K562 (cell line): Measurements from ENCODE around the gene LRCOL1. TPM values are rescaled to one million over a fixed set of nuclear protein-coding genes. Genes with fewer than 3 reads are reported as not detected.

Experiments used
- ARID2 ChIP-seq: fragments of 450-650 bp; IDR thresholded peaks from 2 replicates; pipeline ENCODE4 v1.6.1; 2017; ENCODE audit warnings: antibody characterized with exemption, mild to moderate bottlenecking
- BCOR ChIP-seq: fragments of 450-650 bp; IDR thresholded peaks from 2 replicates; pipeline ENCODE4 v1.6.1; 2016
- EP400 ChIP-seq: fragments of 450-650 bp; IDR thresholded peaks from 2 replicates; pipeline ENCODE4 v1.6.1; 2017; ENCODE audit warnings: antibody characterized with exemption, mild to moderate bottlenecking, moderate library complexity
- ESRRA ChIP-seq: fragments of 450-650 bp; IDR thresholded peaks from 2 replicates; pipeline ENCODE4 v1.6.1; 2014; ENCODE audit warnings: low read depth, mild to moderate bottlenecking, moderate library complexity, borderline replicate concordance
- ETV1 ChIP-seq: fragments of 450-650 bp; conservative IDR thresholded peaks from 2 replicates; pipeline ENCODE4 v1.6.1; 2016; ENCODE audit warnings: missing genetic modification characterization, control low read depth, low read depth, missing compliant biosample characterization
- ETV5 ChIP-seq: sonication (generic); formaldehyde crosslinking; IDR thresholded peaks from 2 replicates; pipeline ENCODE4 v1.4.0; 2020; ENCODE audit warnings: low read depth, mild to moderate bottlenecking, missing genetic modification reagents
- FOXK2 ChIP-seq, 2 experiments: fragments of 450-650 bp; IDR thresholded peaks in 1 of 2; conservative IDR thresholded peaks in 1 of 2; 2 replicates each; pipeline ENCODE4 v1.6.1; 2016; ENCODE audit warnings: low read depth in 2 of 2, mild to moderate bottlenecking in 1 of 2
- HDAC3 ChIP-seq: fragments of 450-650 bp; IDR thresholded peaks from 2 replicates; pipeline ENCODE4 v1.6.1; 2018; ENCODE audit warnings: borderline replicate concordance, mild to moderate bottlenecking, moderate library complexity; ENCODE audit not compliant: partially characterized antibody
- HNRNPL ChIP-seq: fragments of 200-400 bp; formaldehyde crosslinking; IDR thresholded peaks from 2 replicates; pipeline ENCODE4 v1.6.1; 2017; ENCODE audit warnings: low read depth, mild to moderate bottlenecking, low read length
- JUND ChIP-seq, 2 experiments: IDR thresholded peaks; 2 replicates in 1 of 2; 3 replicates in 1 of 2; pipeline ENCODE4 v1.6.1; 2011; ENCODE audit warnings: borderline replicate concordance in 2 of 2, low read depth in 2 of 2, low read length in 2 of 2, improper control_type of control experiment in 1 of 2, missing biosample characterization in 1 of 2, missing genetic modification characterization in 1 of 2, missing genetic modification reagents in 1 of 2
- MAZ ChIP-seq, 2 experiments: fragments of 450-650 bp in 1 of 2; sonication (generic) in 1 of 2; formaldehyde crosslinking; IDR thresholded peaks in 1 of 2; conservative IDR thresholded peaks in 1 of 2; 2 replicates each; pipeline versions ENCODE4 v1.4.0 to v1.5.0; 2020; ENCODE audit warnings: mild to moderate bottlenecking in 1 of 2, missing genetic modification reagents in 1 of 2
- MBD2 ChIP-seq: sonication (generic); IDR thresholded peaks from 2 replicates; pipeline ENCODE4 v1.6.1; 2016; ENCODE audit warnings: low read depth, borderline replicate concordance
- NCOA1 ChIP-seq: fragments of 450-650 bp; IDR thresholded peaks from 2 replicates; pipeline ENCODE4 v1.6.1; 2016; ENCODE audit warnings: low read depth
- NCOA2 ChIP-seq, 2 experiments: fragments of 450-650 bp; IDR thresholded peaks; 2 replicates each; pipeline ENCODE4 v1.6.1; 2018; ENCODE audit warnings: mild to moderate bottlenecking in 2 of 2, moderate library complexity in 1 of 2; ENCODE audit not compliant: partially characterized antibody in 2 of 2
- RB1 ChIP-seq: fragments of 450-650 bp; IDR thresholded peaks from 2 replicates; pipeline ENCODE4 v1.6.1; 2017; ENCODE audit warnings: low read depth, mild to moderate bottlenecking
- SRSF3 ChIP-seq: fragments of 200-400 bp; formaldehyde crosslinking; IDR thresholded peaks from 2 replicates; pipeline ENCODE4 v1.6.1; 2016; ENCODE audit warnings: mild to moderate bottlenecking, low read length, moderate library complexity; ENCODE audit not compliant: insufficient read depth
- TRIM24 ChIP-seq, 2 experiments: fragments of 450-650 bp; IDR thresholded peaks; 2 replicates each; pipeline ENCODE4 v1.6.1; 2016
- YBX1 ChIP-seq: fragments of 450-650 bp; IDR thresholded peaks from 2 replicates; pipeline ENCODE4 v1.7.1; 2016; ENCODE audit warnings: mild to moderate bottlenecking
- YY1 ChIP-seq, 3 experiments: IDR thresholded peaks; 2 replicates each; pipeline ENCODE4 v1.6.1; 2011; ENCODE audit warnings: low read length in 2 of 3, mild to moderate bottlenecking in 2 of 3, moderate library complexity in 2 of 3, borderline replicate concordance in 1 of 3, control low read depth in 1 of 3, low read depth in 1 of 3; ENCODE audit not compliant: insufficient read depth in 3 of 3, insufficient replicate concordance in 2 of 3, control insufficient read depth in 1 of 3, insufficient read length in 1 of 3; ENCODE audit errors: extremely low read depth in 1 of 3
- polyA plus RNA-seq, 8 experiments: library from polyadenylated mRNA; depleted of rRNA in 4 of 8; stranded (reverse) in 5 of 8; unstranded in 3 of 8; fragments of >200 nt; fragmentation: Nextera tagmentation in 2 of 8; fragmentation: Illumina TruSeq in 1 of 8; extraction: Ambion mirVana in 2 of 8; extraction: Trizol in 1 of 8; gene quantifications; 2 replicates each; pipeline versions ENCODE4 v1.2.1 to v1.2.3, GENCODE V29; 2011 to 2014; ENCODE audit warnings: inconsistent platforms in 1 of 8, missing spikeins in 1 of 8
- total RNA-seq, 7 experiments: library from RNA; depleted of rRNA in 6 of 7; stranded (reverse); fragments of >200 nt in 6 of 7; fragmentation: Illumina TruSeq in 2 of 7; extraction: Trizol in 2 of 7; gene quantifications; 2 replicates each; pipeline versions ENCODE4 v1.2.1 to v1.2.3, GENCODE V29; 2011 to 2021; ENCODE audit warnings: low replicate concordance in 1 of 7
- TF ChIP-seq, protein P1 (sequence below): fragments of 250-450 bp; sonication (Bioruptor Pico); IDR thresholded peaks from 2 replicates; pipeline ENCODE4 v1.9.0; 2021; ENCODE audit warnings: mild to moderate bottlenecking
- TF ChIP-seq, protein P2 (sequence below): IDR thresholded peaks from 2 replicates; pipeline ENCODE4 v1.6.1; 2011; ENCODE audit warnings: borderline replicate concordance, low read depth, mild to moderate bottlenecking, moderate library complexity, low read length; ENCODE audit not compliant: insufficient read depth, poor library complexity, severe bottlenecking
- TF ChIP-seq, protein P3 (sequence below): fragments of 200-800 bp; sonication (Bioruptor generic); IDR thresholded peaks from 2 replicates; pipeline ENCODE4 v1.6.1; 2017; ENCODE audit warnings: missing genetic modification characterization, missing compliant biosample characterization

Gene LRCOL1
- total and polyA plus RNA-seq, 9 of the 15 experiments (the other 6 are each of a cell fraction or from before 2014, with no cell fraction given): not detected

DNA sequence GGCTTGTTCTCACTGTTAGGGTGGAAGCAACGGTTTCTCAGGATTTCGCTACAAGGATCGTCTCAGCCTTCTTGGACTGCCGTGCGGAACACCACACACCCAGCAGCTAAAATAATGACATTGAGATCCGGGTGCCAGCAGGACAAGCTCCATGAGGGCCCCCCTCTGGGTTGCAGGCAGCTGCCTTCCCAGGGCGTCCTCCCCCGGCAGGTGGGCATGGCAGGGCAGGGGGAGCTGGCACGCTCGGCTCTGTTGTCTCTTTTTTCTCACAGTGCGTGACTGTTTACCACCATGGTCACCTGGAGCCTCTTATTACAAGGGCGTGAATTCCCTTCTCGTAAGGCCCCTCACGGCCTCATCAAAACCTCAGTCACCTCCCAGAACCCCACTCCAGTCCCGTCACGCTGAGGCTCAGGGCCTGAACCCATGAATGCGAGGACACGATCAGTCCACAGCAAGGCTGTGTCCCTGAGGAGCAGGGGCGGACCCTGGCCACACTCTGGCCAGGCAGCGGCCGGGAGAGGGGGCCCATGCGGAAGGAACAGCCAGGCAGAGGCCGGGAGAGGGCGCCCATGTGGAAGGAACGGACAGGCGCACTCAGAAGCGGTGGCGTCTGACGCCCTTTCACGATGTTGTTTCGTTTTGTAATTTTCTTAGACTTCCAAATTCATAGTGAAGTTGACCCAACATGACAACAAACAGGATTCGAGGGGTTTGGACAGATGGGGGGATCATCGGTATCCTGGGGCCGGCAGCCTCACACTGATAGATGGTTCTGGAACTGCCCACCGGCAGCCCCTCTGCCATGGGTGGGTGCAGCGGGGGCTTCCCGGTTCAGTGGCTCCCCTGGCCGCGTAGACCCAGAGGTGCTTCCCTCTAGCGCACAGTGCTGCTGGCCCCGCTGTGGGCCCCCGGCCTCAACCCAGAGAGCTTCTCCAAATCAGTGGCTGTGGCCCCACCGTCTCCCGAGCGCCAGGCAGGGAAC is 10.0 kb downstream of the LRCOL1 start (continued):
- peak in 1 of 2 experiments; percentile 37; a peak in 1 of 4 replicates for TF ChIP-seq FOXK2 (conservative IDR thresholded peaks at IDR 0.05 in 1 of 2, IDR thresholded peaks at IDR 0.05 in 1 of 2; ENCODE audit: low read depth in 2 of 2)
- no peak for TF ChIP-seq YBX1
- TF ChIP-seq SRSF3: no peak
- TF ChIP-seq ESRRA: no peak
- TF ChIP-seq, protein P1, sequence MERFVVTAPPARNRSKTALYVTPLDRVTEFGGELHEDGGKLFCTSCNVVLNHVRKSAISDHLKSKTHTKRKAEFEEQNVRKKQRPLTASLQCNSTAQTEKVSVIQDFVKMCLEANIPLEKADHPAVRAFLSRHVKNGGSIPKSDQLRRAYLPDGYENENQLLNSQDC (CRISPR knock-in tag): no peak
- TF ChIP-seq, protein P2, sequence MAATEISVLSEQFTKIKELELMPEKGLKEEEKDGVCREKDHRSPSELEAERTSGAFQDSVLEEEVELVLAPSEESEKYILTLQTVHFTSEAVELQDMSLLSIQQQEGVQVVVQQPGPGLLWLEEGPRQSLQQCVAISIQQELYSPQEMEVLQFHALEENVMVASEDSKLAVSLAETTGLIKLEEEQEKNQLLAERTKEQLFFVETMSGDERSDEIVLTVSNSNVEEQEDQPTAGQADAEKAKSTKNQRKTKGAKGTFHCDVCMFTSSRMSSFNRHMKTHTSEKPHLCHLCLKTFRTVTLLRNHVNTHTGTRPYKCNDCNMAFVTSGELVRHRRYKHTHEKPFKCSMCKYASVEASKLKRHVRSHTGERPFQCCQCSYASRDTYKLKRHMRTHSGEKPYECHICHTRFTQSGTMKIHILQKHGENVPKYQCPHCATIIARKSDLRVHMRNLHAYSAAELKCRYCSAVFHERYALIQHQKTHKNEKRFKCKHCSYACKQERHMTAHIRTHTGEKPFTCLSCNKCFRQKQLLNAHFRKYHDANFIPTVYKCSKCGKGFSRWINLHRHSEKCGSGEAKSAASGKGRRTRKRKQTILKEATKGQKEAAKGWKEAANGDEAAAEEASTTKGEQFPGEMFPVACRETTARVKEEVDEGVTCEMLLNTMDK: peak; percentile 31
- 0 out of 2 replicates have a peak, but pooled peaks have one; percentile 38 for TF ChIP-seq ETV1 (tag)
- no peak for TF ChIP-seq NCOA2 (IDR thresholded peaks at IDR 0.05; ENCODE audit: partially characterized antibody in 2 of 2)
- TF ChIP-seq HNRNPL: no peak
- TF ChIP-seq, protein P3, sequence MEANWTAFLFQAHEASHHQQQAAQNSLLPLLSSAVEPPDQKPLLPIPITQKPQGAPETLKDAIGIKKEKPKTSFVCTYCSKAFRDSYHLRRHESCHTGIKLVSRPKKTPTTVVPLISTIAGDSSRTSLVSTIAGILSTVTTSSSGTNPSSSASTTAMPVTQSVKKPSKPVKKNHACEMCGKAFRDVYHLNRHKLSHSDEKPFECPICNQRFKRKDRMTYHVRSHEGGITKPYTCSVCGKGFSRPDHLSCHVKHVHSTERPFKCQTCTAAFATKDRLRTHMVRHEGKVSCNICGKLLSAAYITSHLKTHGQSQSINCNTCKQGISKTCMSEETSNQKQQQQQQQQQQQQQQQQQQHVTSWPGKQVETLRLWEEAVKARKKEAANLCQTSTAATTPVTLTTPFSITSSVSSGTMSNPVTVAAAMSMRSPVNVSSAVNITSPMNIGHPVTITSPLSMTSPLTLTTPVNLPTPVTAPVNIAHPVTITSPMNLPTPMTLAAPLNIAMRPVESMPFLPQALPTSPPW (CRISPR knock-in tag): 0 out of 2 replicates have a peak, but pooled peaks have one; percentile 26
- 0 out of 2 replicates have a peak, but pooled peaks have one; percentile 47 for TF ChIP-seq BCOR
- TF ChIP-seq HDAC3: no peak
- TF ChIP-seq ARID2: peak; percentile 62
- TF ChIP-seq YY1 (IDR thresholded peaks at IDR 0.05; ENCODE audit: borderline replicate concordance in 1 of 3, control insufficient read depth in 1 of 3, extremely low read depth in 1 of 3, insufficient read depth in 3 of 3, insufficient read length in 1 of 3, insufficient replicate concordance in 2 of 3, low read depth in 1 of 3, low read length in 2 of 3): peak in 1 of 3 experiments; percentile 49
- no peak for TF ChIP-seq EP400
- TF ChIP-seq MAZ (CRISPR knock-in tag; conservative IDR thresholded peaks at IDR 0.05 in 1 of 2, IDR thresholded peaks at IDR 0.05 in 1 of 2): peak in 1 of 2 experiments; percentile 64; a peak in 1 of 4 replicates
- no peak for TF ChIP-seq TRIM24 (IDR thresholded peaks at IDR 0.05)
- TF ChIP-seq NCOA1: no peak
- no peak for TF ChIP-seq ETV5 (CRISPR knock-in tag)
- peak; percentile 41; the same call in 1 of the 2 replicates for TF ChIP-seq RB1
- TF ChIP-seq MBD2: 0 out of 2 replicates have a peak, but pooled peaks have one; percentile 14
- peak; percentile 22; the same call in 1 of the 2 replicates for TF ChIP-seq JUND (IDR thresholded peaks at IDR 0.05; ENCODE audit: borderline replicate concordance, low read depth, low read length)
- TF ChIP-seq JUND (tag; IDR thresholded peaks at IDR 0.05; ENCODE audit: borderline replicate concordance, low read depth, low read length): no peak
